ENCODE measurements around the gene FBXL5. TPM values are rescaled to one million over a fixed set of nuclear protein-coding genes. Genes with fewer than 3 reads are reported as not detected.

FBXL5 gene
- total and polyA plus RNA-seq, 2 of the 13 experiments (the other 11 are each of a cell fraction or from before 2014, with no cell fraction given): 17.4 to 45.3 TPM

DNA sequence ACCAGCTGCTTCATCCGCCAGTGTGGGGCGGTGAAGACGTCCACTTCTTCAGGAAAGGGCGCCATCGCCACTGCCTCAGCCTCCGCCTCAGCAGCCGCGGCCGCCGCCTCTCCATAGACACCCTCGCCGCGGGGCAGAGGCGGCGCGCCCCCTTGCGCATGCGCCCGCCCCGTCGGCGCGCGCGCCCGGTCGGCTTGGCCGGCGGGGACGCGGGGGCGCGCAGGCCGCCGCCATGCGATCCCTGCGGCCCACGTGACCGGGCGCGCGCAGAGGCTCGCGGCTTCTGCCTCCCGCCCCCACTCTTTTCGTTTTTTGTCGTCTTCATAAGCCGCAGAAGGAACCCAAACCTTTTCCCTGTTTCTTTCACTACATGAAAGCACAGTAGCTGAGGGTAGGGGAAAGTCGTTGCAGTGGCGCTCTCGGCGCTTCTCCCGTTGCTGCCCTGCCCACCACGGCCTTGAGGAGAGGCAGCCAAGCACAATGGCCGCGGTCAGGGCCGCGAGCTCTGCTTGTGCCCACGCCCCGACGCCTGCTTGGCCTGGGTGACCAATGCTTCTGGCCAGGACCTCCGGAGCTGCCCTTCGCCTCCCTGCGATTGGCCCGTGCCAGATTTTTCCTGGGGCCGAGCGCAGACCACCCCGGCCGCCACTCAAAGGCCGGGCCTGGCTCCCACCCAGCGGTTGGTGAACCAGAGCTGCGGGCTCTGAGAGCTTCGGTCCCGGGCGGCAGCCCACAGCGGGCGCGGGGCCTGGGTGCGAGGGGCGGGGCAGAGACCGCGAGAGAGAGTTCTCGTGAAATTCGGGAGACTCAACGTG is at the start of gene FBXL5 (continued):
- TF ChIP-seq, protein P1, sequence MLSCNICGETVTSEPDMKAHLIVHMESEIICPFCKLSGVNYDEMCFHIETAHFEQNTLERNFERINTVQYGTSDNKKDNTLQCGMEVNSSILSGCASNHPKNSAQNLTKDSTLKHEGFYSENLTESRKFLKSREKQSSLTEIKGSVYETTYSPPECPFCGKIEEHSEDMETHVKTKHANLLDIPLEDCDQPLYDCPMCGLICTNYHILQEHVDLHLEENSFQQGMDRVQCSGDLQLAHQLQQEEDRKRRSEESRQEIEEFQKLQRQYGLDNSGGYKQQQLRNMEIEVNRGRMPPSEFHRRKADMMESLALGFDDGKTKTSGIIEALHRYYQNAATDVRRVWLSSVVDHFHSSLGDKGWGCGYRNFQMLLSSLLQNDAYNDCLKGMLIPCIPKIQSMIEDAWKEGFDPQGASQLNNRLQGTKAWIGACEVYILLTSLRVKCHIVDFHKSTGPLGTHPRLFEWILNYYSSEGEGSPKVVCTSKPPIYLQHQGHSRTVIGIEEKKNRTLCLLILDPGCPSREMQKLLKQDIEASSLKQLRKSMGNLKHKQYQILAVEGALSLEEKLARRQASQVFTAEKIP (CRISPR knock-in tag; IDR thresholded peaks at IDR 0.05; ENCODE audit: borderline replicate concordance): no peak
- TF ChIP-seq MIER3 (CRISPR knock-in tag; IDR thresholded peaks at IDR 0.05; ENCODE audit: borderline replicate concordance) (no peak), ZFP82 (CRISPR knock-in tag; IDR thresholded peaks at IDR 0.05; ENCODE audit: borderline replicate concordance) (peak; percentile 57; the same call in 1 of the 2 replicates), ZNF605 (CRISPR knock-in tag; IDR thresholded peaks at IDR 0.05) (peak; percentile 45; the same call in 1 of the 2 replicates), GPN1 (CRISPR knock-in tag; IDR thresholded peaks at IDR 0.05; ENCODE audit: borderline replicate concordance) (0 out of 2 replicates have a peak, but pooled peaks have one; percentile 60), SOX6 (IDR thresholded peaks at IDR 0.05) (no peak), SOX6 (CRISPR knock-in tag; IDR thresholded peaks at IDR 0.05) (peak; percentile 62), NFATC3 (CRISPR knock-in tag; IDR thresholded peaks at IDR 0.05) (peak; percentile 62; the same call in 1 of the 2 replicates), SP2 (CRISPR knock-in tag; IDR thresholded peaks at IDR 0.05) (no peak; the same call in 1 of the 2 replicates), GFI1 (CRISPR knock-in tag; IDR thresholded peaks at IDR 0.05; ENCODE audit: borderline replicate concordance) (0 out of 2 replicates have a peak, but pooled peaks have one; percentile 23), AGO2 (optimal IDR thresholded peaks at IDR 0.05; ENCODE audit: low read depth, low read length) (peak; percentile 97), ZNF607 (CRISPR knock-in tag; IDR thresholded peaks at IDR 0.05; ENCODE audit: borderline replicate concordance) (peak; percentile 45), MYC (CRISPR knock-in tag; IDR thresholded peaks at IDR 0.05; ENCODE audit: borderline replicate concordance) (peak; percentile 79), HNRNPLL (IDR thresholded peaks at IDR 0.05; ENCODE audit: low read depth, low read length, poor library complexity, severe bottlenecking) (no peak)
- TF ChIP-seq, protein P2, sequence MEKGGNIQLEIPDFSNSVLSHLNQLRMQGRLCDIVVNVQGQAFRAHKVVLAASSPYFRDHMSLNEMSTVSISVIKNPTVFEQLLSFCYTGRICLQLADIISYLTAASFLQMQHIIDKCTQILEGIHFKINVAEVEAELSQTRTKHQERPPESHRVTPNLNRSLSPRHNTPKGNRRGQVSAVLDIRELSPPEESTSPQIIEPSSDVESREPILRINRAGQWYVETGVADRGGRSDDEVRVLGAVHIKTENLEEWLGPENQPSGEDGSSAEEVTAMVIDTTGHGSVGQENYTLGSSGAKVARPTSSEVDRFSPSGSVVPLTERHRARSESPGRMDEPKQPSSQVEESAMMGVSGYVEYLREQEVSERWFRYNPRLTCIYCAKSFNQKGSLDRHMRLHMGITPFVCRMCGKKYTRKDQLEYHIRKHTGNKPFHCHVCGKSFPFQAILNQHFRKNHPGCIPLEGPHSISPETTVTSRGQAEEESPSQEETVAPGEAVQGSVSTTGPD (CRISPR knock-in tag; IDR thresholded peaks at IDR 0.05): no peak
- TF ChIP-seq, protein P3, sequence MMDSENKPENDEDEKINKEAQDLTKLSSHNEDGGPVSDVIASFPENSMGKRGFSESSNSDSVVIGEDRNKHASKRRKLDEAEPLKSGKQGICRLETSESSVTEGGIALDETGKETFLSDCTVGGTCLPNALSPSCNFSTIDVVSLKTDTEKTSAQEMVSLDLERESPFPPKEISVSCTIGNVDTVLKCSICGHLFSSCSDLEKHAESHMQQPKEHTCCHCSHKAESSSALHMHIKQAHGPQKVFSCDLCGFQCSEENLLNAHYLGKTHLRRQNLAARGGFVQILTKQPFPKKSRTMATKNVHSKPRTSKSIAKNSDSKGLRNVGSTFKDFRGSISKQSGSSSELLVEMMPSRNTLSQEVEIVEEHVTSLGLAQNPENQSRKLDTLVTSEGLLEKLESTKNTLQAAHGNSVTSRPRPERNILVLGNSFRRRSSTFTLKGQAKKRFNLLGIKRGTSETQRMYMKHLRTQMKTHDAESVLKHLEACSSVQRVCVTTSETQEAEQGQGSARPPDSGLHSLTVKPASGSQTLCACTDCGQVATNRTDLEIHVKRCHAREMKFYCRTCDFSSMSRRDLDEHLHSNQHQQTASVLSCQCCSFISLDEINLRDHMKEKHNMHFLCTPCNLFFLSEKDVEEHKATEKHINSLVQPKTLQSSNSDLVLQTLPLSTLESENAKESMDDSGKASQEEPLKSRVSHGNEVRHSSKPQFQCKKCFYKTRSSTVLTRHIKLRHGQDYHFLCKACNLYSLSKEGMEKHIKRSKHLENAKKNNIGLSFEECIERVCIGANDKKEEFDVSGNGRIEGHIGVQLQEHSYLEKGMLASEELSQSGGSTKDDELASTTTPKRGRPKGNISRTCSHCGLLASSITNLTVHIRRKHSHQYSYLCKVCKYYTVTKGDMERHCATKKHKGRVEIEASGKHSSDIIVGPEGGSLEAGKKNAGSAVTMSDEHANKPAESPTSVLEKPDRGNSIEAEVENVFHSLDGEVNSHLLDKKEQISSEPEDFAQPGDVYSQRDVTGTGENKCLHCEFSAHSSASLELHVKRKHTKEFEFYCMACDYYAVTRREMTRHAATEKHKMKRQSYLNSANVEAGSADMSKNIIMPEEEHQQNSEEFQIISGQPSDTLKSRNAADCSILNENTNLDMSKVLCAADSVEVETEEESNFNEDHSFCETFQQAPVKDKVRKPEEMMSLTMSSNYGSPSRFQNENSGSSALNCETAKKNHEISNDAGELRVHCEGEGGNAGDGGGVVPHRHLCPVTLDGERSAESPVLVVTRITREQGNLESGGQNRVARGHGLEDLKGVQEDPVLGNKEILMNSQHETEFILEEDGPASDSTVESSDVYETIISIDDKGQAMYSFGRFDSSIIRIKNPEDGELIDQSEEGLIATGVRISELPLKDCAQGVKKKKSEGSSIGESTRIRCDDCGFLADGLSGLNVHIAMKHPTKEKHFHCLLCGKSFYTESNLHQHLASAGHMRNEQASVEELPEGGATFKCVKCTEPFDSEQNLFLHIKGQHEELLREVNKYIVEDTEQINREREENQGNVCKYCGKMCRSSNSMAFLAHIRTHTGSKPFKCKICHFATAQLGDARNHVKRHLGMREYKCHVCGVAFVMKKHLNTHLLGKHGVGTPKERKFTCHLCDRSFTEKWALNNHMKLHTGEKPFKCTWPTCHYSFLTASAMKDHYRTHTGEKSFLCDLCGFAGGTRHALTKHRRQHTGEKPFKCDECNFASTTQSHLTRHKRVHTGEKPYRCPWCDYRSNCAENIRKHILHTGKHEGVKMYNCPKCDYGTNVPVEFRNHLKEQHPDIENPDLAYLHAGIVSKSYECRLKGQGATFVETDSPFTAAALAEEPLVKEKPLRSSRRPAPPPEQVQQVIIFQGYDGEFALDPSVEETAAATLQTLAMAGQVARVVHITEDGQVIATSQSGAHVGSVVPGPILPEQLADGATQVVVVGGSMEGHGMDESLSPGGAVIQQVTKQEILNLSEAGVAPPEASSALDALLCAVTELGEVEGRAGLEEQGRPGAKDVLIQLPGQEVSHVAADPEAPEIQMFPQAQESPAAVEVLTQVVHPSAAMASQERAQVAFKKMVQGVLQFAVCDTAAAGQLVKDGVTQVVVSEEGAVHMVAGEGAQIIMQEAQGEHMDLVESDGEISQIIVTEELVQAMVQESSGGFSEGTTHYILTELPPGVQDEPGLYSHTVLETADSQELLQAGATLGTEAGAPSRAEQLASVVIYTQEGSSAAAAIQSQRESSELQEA (CRISPR knock-in tag; IDR thresholded peaks at IDR 0.05; ENCODE audit: not compliant biosample characterization): peak; percentile 81
